GM12801 (cell line): ENCODE results near the gene RASEF.

Experiments used
- CTCF ChIP-seq: IDR thresholded peaks from one replicate; pipeline ENCODE4 v1.5.1; 2011; ENCODE audit warnings: control low read depth; ENCODE audit not compliant: insufficient read length; ENCODE audit errors: extremely low read depth

RASEF gene

GRCh38 chr9:82961504-82962125 is 101.3 kb downstream of the RASEF start:
- TF ChIP-seq CTCF = no peak

GRCh38 chr9:82957529-82958379 is 105.2 kb downstream of the RASEF start:
- TF ChIP-seq CTCF = no peak

GRCh38 chr9:82949203-82949602 is 113.7 kb downstream of the RASEF start:
- no peak for TF ChIP-seq CTCF

- no peak for TF ChIP-seq CTCF
Observed at GRCh38 chr9:82940376-82940775, 122.6 kb downstream of the RASEF start.

GRCh38 chr9:82939451-82939850 is 123.5 kb downstream of the RASEF start:
- TF ChIP-seq CTCF = no peak

- TF ChIP-seq CTCF = no peak
Observed at GRCh38 chr9:82938426-82939218, 124.3 kb downstream of the RASEF start.

GRCh38 chr9:82934949-82935348 is 128.0 kb downstream of the RASEF start:
- no peak for TF ChIP-seq CTCF
